ENCODE results near the gene TMEM260.

DNA sequence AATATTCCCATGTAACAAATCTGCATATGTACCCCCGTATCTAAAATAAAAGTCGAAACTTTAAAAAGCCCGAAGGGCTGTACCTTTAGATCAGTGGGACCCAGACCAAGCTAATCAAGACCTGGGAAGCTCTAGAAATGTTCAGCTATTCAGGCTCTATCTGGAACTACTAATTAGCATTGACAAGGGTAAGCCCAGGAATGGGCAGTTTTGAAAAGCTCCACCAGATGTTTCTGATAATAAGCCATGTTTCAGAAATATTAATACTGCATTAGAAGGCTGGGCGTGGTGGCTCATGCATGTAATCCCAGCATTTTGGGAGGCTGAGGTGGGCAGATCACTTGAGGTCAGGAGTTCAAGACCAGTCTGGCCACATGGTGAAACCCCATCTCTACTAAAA lies 20.4 kb upstream of the TMEM260 start:
- TF ChIP-seq EZH2 (IDR thresholded peaks at IDR 0.05; ENCODE audit: borderline replicate concordance, low read depth, low read length, severe bottlenecking) (no peak), POLR2A (IDR thresholded peaks at IDR 0.05; ENCODE audit: low read depth, low read length) (no peak), JUN (IDR thresholded peaks at IDR 0.05; ENCODE audit: borderline replicate concordance, insufficient read depth, insufficient read length, low read depth) (no peak), MYC (IDR thresholded peaks at IDR 0.05; ENCODE audit: low read depth, low read length) (no peak)
- TF ChIP-seq, protein P1, sequence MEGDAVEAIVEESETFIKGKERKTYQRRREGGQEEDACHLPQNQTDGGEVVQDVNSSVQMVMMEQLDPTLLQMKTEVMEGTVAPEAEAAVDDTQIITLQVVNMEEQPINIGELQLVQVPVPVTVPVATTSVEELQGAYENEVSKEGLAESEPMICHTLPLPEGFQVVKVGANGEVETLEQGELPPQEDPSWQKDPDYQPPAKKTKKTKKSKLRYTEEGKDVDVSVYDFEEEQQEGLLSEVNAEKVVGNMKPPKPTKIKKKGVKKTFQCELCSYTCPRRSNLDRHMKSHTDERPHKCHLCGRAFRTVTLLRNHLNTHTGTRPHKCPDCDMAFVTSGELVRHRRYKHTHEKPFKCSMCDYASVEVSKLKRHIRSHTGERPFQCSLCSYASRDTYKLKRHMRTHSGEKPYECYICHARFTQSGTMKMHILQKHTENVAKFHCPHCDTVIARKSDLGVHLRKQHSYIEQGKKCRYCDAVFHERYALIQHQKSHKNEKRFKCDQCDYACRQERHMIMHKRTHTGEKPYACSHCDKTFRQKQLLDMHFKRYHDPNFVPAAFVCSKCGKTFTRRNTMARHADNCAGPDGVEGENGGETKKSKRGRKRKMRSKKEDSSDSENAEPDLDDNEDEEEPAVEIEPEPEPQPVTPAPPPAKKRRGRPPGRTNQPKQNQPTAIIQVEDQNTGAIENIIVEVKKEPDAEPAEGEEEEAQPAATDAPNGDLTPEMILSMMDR (IDR thresholded peaks at IDR 0.05; ENCODE audit: extremely low read depth in 1 of 2, insufficient read depth in 1 of 2, low read depth in 1 of 2, low read length in 2 of 2) = no peak
- TF ChIP-seq, protein P2, sequence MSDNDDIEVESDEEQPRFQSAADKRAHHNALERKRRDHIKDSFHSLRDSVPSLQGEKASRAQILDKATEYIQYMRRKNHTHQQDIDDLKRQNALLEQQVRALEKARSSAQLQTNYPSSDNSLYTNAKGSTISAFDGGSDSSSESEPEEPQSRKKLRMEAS (IDR thresholded peaks at IDR 0.05; ENCODE audit: insufficient read depth, insufficient read length) = no peak
